GM03348 (cell line): ENCODE results near the gene ST8SIA2.

Source experiments
- DNase-seq: peaks from one replicate; pipeline ENCODE4 v3.0.0; 2012; ENCODE audit warnings: low spot score

The ST8SIA2 gene

GRCh38 chr15:92494806-92495336 is 101.2 kb downstream of the ST8SIA2 start:
- DNase-seq, result no peak

GRCh38 chr15:92495446-92495845 is 101.8 kb downstream of the ST8SIA2 start:
- no peak for DNase-seq

GRCh38 chr15:92499731-92500530 is 106.2 kb downstream of the ST8SIA2 start:
- no peak for DNase-seq

GRCh38 chr15:92502336-92502735 is 108.7 kb downstream of the ST8SIA2 start:
- no peak for DNase-seq

GRCh38 chr15:92502930-92503857 is 109.5 kb downstream of the ST8SIA2 start:
- DNase-seq, result no peak

GRCh38 chr15:92503889-92504288 is 110.2 kb downstream of the ST8SIA2 start:
- no peak for DNase-seq

GRCh38 chr15:92505611-92506010 is 111.9 kb downstream of the ST8SIA2 start:
- no peak for DNase-seq

GRCh38 chr15:92506506-92506905 is 112.8 kb downstream of the ST8SIA2 start:
- no peak for DNase-seq

GRCh38 chr15:92510163-92510882 is 116.6 kb downstream of the ST8SIA2 start:
- no peak for DNase-seq
